ACHN (cell line): Measurements from ENCODE around the gene VKORC1.

ENCODE experiments used
- DNase-seq: peaks from one replicate; pipeline ENCODE4 v3.0.0-alpha.2; 2015
- in situ Hi-C: cut with HindIII; loops from 2 replicates; pipeline ENCODE4 v1.10.0; 2017; ENCODE audit warnings: low sequenced_read_pairs, low pct_ligation_motif_present, low pct_unique_long_range_greater_than_20kb

Gene VKORC1

DNA sequence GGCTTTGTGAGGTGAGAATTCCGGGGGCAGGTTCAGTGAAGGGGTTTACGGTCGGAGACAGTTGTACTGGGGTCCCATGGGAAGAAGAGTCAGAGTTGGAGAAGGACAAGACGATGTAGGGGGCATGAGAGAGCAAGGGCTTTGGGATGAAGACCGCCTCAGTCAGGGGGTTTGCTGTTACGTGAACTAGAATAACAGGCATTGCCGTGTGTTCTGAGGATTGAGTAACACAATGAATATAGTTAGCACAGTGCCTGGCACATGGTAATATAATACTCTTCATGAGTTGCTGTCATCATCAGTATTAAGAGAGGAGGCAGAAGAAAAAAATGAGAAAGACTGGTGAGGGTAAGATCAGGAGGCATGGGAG, 19.8 kb downstream of the VKORC1 start:
- in situ Hi-C loops = no loop called here
- DNase-seq = no peak

DNA sequence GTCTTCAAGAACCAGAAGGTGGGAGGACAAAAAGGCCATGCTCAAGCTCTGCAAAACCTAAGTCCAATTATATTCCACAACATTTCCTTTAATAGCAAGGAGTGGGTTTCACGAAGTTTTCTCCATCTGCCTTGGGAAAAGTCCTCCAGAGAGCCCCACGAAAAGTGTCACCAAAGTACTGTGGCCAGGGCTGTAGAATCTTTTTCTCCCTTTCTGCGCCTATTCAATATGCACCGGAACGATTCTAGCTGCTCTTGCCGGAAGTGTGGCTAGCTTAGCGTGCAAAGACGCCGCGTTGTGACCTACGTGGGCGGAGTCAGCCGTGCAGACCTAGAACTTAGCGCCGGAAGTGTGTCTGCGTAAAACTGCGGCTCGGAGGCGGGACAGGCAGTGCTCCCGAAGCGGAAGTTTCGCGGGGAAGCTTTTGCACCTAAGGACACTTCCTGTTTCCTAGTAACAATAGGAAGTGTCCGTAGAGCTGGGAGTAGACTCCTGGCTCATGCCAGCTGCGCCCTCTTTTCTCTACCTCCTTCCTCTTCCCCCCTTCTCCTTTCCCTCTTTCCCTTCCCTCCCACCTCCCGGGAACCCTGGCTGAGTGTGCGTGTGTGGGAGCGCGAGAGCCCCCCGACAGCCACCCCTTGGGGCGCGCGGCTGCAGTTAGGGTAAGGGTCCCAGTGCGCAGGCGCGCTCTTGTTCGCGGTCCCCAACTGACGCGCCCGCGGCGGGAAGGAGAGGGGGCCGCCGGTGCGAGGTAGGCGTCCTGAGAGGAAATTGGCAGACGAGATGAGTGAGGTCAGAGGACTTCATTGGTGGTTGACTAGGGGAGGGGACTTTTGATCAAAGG, 20.4 kb downstream of the VKORC1 start, which contains the start of the genes ZNF646 and ZNF668:
TSS of gene ZNF646 (plus strand) at position 453 of the 844 bp plus-strand sequence. CDS start 1,903 bp downstream, outside the sequence.
TSS of gene ZNF668 (minus strand) at position 271 of the 844 bp plus-strand sequence. CDS start 9,781 bp downstream, outside the sequence.
- in situ Hi-C loops = no loop called here
- peak; percentile 100 for DNase-seq

DNA sequence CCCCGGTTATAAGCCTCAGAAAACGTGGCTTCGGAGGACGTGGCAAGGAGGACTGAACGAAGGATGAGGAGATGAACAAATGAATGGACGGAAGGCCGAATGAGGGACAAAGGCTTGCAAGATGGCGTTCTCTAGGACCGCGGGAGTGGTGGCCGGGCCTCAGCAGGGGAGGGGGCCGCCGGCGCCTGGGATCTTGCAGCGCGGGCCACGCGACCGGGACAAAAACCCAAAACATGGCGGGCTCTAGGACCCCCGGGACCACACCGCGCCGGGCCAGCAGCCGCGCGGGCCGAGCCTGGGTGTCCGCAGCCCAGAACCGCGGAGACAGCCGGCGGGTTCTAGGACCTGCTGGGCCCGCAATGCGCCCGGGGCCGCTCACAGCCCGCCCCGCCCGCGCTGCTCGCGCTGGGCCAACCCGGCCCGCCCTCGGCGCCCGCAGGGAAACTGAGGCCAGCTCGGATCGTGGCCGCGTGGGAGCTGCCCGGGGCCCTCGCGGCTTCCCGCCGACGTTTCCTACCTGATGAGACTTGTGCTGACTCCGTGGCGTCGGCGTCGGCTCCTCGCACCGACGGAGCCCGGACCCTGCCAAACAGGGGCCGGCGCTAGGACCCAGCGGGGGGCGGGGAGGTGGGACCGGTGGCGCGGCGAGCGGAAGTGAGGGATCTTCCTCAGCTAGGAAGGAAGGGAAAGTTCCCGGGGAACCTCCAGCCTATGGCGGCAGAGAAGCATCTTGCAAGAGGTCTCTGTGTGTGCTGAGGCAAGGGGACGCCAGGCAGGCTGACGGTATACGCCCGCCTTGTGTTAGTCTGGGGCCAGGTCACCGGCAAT, 21.2 kb downstream of the VKORC1 start:
- peak; percentile 94 for DNase-seq
- in situ Hi-C loops = no loop called here

DNA sequence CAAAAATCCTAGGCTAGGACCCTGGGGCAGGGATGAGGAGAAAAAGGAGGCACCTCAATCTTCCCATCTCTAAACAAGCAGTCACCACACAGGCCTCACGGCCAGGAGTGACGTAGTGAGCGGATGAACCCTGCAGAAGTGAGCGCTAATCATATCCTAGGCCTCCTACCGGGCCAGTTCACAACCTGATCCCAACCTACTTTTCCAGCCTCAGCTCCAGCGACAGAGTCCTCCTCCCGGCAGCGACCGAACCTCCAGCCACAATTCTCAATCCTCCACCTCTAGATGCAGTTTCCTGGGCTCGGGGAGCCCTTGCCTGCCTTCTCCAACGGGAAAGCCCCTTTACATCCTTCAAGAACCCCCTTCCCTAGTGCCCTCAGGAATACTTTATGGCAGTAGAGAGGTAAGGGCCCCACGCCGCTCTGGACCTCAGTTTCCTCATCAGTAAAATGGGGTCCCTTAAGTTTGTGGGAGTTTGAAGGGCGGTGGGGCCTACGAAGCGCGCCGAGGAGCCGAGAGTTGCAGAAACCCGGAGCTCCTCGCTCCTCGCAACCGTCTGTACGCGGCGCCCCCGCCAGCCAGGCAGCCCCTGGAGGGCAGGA, 22.0 kb downstream of the VKORC1 start:
- DNase-seq = peak; percentile 35
- in situ Hi-C loops = no loop called here

DNA sequence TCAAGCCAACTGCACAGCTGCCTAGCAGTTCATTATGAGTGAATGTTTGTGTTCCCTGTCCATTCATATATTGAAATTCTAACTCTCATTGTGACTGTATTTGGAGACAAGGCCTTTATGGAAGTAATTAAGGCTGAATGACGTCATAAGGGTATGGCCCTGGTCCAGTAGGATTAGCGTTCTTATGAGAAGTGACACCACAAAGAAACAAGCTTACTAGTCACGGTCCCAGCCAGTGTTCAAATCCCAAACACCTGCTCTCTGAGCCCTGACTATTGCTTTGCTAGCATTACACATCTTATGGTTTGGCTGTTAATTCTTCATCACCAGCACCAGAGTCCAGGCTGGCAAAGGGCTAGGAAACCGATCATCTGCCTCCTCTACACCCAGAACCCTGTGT, 22.7 kb downstream of the VKORC1 start:
- in situ Hi-C loops = no loop called here
- DNase-seq = no peak

DNA sequence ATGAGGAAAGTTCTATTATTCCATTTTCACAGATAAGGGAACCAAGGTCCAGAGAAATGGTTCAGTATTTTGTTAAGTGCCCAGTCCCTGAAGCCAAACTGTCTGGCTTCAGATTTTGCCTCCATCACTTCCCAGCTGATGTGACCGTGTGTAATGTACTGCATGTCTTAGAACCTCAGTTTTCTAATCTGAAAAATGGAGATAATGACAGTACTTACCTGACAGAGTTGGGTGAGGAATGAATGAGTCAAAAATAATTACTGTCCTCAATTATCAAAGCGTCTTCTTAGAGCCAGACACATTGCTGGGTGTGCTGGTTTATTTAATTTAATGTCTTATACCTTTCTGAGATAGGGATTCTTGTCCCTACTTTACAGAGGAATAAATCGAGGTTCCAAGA, 27.3 kb downstream of the VKORC1 start:
- in situ Hi-C loops = no loop called here
- no peak for DNase-seq

DNA sequence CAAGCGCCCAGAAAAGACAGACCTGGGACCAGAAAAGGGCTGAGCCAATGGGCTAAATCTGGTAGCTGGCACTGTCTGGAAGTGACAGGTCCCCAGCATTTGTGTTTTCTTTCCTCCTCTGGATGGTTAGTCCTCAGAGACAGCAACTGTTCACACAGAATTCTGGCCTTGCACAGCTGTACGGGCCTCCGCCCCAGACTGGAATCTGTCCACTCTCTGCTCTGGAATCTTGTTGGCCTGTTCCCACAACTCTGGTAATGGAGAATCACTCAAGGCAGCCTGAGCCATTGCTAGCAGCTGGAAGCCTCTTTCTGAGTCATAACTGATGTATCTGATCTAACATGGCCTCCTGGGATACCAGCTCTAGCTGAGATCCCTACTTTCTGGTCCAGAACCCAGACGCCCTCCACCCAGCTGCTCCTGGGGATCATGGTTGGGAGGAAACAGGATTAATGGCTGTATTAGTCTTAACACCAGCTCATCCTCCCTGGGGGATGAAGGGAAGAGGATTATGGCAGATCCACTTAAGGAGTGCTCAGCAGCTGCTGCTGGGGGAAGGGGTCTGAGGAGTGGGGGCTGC, 29.6 kb downstream of the VKORC1 start:
- peak; percentile 77 for DNase-seq
- in situ Hi-C loops = no loop called here

DNA sequence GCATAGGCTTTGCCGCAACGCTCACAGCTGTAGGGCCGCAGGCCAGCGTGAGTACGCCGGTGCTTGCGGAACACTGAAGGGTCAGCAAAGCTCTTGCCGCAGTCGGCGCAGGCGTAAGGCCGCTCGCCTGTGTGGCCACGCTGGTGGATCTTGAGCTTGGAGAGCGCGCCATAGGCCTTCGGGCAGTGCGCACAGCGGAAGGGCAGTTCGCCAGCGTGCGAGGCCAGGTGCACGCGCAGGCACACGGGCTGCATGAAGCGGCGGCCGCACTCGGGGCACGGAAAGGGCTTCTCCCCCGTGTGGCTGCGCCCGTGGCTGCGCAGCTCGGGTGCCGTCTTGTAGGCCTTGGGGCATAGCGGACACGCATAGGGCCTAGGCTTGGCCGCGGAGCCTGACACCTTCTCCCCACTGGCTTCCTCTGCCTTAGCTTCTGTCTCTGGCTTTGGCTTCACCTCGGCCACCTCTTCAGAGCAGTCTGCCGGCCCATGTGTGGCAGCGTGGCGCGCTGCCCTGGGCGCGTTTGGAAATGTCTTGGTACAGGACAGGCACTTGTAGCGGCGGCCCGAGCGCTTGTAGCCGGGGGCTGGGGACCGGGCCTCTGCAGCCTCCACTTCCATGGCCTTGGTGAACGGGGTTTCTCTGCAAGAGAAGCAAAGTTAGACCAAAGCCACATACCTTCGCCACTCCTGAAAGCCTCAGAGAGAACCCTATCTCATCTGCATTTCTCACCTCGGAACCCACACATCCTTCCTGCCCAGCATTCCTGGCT, 30.6 kb downstream of the VKORC1 start:
- no peak for DNase-seq
- in situ Hi-C loops = no loop called here

DNA sequence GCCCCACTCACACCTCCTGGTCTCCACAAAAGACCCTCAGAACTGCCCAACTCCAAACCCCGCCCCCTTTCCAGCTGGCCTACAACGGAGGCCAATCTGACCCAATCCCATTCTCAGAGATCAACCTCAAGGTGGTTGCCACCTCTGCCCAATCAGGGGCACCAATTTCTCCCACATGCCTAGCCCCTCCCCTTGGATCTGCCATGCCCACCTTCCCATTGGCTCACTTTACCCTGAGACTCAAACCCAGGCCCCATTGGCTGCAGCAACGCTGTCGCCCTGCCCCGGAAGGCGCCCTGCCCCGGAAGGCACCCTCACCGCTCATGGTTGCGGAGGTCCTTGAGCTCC, 31.1 kb downstream of the VKORC1 start:
- no peak for DNase-seq
- in situ Hi-C loops = no loop called here

DNA sequence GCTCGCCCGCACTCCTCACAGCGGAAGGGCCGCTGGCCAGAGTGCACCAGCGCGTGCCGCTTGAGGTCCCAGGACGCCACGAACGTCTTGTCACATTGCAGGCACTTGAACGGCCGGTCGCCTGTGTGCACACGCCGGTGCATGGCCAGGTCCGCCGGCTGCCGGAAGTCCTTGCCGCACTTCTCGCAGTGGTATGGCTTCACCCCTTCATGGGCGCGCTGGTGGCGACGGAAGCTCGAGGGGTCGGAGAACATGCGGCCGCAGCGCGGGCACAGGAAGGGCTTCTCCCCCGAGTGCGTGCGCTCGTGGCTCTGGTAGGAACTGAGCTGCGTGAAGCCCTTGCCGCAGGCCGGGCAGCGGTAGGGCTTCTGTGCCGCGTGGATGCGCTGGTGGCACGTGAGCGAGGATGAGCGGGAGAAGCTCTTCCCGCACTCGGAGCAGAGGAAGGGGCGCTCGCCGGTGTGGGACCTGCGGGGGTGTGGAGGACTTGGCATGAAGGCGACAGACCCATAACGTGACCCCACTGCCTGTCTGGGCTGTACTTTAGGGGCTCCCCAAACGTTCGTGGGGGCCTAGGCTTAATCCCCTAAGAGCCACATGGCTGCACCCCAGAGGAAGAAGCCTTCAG, 32.7 kb downstream of the VKORC1 start:
- in situ Hi-C loops = no loop called here
- DNase-seq = no peak

DNA sequence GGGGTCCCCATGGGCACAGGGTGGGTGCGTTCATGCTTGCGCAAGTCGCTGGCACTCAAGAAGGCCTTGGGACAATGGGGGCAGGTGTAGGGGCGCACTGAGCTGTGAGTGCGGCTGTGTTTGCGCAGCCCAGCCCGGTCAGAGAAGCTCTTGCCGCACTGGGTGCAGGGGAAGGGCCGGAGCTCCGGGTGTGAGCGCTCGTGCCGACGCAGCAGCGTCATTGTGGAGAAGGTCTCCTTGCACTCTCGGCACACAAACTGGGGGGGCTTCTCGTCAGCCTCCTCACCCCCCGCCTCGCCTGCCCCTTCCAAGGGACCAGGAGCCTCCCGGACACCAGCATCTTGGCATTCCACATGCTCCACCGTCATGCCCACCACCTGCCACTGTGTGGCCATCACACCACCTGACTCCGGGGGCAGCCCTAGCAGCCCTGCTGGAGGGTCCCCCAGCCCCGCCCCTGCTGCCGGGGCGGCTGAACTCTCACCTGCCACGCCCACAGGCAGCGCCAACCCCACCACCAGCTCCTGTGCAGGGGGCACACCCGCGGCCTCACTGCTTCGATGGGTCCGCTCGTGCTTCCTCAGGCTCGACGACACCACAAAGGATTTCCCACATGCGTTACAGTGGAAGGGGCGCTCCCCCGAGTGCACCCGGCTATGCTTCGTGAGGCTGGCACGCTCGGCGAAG, 33.3 kb downstream of the VKORC1 start:
- no peak for DNase-seq
- in situ Hi-C loops = no loop called here

DNA sequence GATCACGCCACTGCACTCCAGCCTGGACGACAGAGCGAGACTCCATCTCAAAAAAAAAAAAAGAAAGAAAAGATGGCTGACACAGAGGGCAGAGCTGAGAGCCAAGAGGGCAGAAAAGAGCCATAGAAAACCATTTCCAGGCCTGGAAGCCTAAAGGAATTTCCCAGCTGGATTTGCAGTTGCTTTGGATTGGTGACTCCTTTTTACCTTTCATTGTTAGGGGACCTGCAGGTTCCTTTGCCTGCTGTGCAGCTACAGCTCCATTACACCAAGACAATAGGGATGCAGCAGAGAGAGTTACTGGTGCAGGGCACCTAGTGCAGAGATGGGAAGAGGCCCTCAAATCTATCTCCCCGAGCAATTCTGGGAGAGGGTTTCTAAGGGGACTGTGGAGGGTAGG, 39.0 kb downstream of the VKORC1 start:
- in situ Hi-C loops = no loop called here
- DNase-seq = no peak

DNA sequence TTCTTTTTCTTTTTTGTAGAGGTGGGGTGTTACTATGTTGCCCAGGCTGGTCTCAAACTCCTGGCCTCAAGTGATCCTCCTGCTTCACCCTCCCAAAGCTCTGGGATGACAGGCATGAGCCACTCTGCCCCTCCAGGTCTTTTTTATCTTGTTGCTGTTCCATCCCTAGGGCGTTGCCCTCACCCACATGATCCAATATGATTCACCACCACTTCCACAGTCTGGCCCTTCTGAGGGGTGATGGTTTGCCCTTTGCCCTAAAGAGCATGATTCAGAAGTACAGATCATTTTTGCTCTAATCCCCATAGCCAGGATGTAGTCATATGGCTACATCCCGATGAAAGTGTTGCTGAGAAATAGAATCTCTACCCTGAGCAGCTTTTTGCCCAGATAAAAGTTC, 42.5 kb downstream of the VKORC1 start:
- DNase-seq = peak; percentile 97
- in situ Hi-C loops = no loop called here

DNA sequence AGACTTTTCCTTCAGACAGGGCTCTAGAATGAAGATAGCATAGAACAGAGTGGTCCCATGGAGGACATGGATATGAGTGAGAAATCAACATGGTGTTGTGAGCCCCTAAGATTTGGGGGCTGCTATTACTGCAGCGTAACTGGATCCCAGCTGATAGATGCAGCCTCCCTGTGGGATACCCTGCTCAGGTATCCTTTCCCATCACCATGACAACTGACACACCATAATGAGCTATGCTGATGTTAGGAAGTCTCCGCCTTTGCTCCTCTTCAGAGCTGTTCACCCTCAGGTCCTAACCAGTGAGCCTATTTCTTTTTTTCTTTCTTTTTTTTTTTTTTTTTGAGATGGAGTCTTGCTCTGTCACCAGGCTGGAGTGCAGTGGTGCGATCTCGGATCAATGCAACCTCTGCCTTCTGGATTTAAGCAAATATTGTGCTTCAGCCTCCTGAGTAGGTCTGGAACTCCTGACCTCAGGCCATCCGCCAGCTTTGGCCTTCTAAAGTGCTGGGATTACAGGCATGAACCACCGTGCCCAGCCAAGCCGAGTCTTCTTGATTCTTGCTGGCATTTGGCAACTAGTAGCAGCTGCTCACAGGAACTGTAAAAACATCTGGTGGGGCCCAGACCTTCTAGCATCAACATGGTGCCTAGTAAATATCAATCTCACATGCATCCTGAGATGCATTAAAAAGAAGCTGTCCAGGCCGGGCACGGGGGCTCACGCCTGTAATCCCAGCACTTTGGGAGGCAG, 44.1 kb downstream of the VKORC1 start:
- no peak for DNase-seq
- in situ Hi-C loops = no loop called here

DNA sequence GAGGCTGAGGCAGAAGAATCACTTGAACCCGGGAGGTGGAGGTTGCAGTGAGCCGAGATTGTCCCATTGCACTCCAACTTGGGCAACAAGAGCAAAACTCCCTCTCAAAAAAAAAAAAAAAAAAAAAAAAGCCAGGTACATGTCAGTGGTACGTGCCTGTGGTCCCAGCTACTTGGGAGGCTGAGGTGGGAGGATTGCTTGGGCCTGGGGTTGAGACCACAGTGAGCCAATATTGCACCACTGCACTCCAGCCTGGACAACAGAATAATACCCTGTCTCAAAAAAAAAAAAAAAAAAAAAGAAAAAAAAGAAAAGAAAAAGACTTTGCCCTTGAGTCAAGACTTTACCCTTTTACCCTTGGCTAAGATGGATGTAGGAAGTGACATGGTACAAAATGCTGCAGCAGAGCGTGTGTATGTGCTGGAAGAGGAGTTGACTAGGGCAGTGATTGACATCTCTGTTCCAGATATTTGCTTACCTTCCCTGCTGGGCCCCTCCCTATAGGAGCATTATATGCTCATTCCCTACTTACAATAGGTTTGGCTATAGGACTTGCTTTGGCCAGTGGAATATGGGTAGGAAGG, 50.6 kb downstream of the VKORC1 start:
- no peak for DNase-seq
- in situ Hi-C loops = no loop called here

DNA sequence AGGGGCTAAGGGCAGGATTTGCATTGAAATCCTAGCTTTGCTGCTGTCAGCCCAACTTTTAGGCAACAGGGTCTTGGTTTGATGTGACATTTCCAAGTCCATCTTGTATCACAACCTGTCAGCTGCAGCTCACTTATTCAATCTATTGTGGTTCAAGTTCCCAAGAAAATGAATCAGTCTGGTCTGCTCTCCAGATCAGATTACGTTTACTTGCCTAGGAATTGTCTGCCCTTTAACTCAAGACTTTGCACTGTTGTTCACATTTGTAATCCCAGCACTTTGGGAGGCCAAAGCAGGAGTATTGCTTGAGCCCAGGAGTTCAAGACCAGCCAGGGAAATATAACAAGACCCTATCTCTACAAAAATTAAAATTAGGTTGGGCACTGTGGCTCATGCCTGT, 51.2 kb downstream of the VKORC1 start:
- no peak for DNase-seq
- in situ Hi-C loops = no loop called here
